Measurements from ENCODE around the gene HLA-A.

Gene HLA-A

GRCh38 chr6:29970711-29971110, 28.4 kb downstream of the HLA-A start:
- ChIA-PET CTCF (no interaction called here), POLR2A (no interaction called here)
- TF ChIP-seq CTBP1 (IDR thresholded peaks at IDR 0.05; ENCODE audit: borderline replicate concordance) (no peak), TARDBP (IDR thresholded peaks at IDR 0.05) (no peak), NFRKB (IDR thresholded peaks at IDR 0.05) (no peak), BHLHE40 (IDR thresholded peaks at IDR 0.05; ENCODE audit: borderline replicate concordance) (no peak), LEF1 (IDR thresholded peaks at IDR 0.05; ENCODE audit: borderline replicate concordance) (no peak), FOXK2 (IDR thresholded peaks at IDR 0.05) (no peak), SUZ12 (IDR thresholded peaks at IDR 0.05) (no peak), ZNF384 (IDR thresholded peaks at IDR 0.05) (no peak), FOXM1 (IDR thresholded peaks at IDR 0.05; ENCODE audit: borderline replicate concordance) (no peak)
- DNase-seq (ENCODE audit: extremely low spot score): no peak

DNA sequence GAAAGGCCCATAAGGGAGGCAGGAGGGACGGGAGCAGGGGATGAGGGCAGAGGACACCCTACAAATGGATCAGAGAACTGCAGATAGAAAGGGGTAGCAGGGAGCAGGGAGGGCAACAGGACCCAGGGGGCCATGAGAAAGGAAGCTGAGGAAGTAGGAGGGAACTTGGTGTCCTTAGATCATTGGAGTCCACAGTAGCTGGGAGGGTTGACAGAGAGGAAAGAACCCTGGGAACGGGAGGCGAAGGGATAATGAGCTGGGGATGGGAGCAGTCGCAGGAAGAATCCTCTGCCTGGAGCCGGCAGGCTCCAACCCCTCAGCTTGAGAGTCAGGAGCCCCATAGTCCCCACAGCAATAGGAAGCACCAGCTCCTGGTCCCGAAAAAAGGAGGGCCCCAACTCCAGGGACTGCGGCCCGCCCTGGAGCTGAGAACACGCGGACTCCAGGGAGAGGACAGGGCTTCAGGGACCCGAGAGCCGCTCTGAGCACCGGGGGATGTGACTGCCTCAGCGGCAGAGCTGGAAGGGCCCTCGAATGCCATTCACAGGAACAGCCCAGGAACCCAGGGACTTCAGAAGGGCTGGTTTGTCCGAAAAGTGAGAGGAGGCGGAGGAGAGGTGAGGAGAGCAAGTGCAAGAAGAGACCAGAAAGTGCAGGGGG, 32.7 kb downstream of the HLA-A start:
- ChIA-PET POLR2A (interaction anchor here (1.5 kb wide), 1 partner anchor 10 kb away, joined by 7 read pairs; no protein-coding TSS in a partner anchor), CTCF (no interaction called here)
- DNase-seq (ENCODE audit: extremely low spot score): no peak
- TF ChIP-seq PKNOX1 (IDR thresholded peaks at IDR 0.05): no peak
- no peak for TF ChIP-seq CTBP1 (IDR thresholded peaks at IDR 0.05; ENCODE audit: borderline replicate concordance)
- no peak for TF ChIP-seq L3MBTL2 (conservative IDR thresholded peaks at IDR 0.05)
- TF ChIP-seq ZNF384 (IDR thresholded peaks at IDR 0.05): no peak
- TF ChIP-seq LEF1 (IDR thresholded peaks at IDR 0.05; ENCODE audit: borderline replicate concordance): no peak
- TF ChIP-seq ELF4 (IDR thresholded peaks at IDR 0.05): no peak
- TF ChIP-seq TARDBP (IDR thresholded peaks at IDR 0.05): no peak
- no peak for TF ChIP-seq SUZ12 (IDR thresholded peaks at IDR 0.05)
- TF ChIP-seq ARNT (IDR thresholded peaks at IDR 0.05): no peak
- TF ChIP-seq NFRKB (IDR thresholded peaks at IDR 0.05): no peak
- TF ChIP-seq HDGF (IDR thresholded peaks at IDR 0.05; ENCODE audit: borderline replicate concordance): no peak
- TF ChIP-seq FOXM1 (IDR thresholded peaks at IDR 0.05; ENCODE audit: borderline replicate concordance): no peak
- TF ChIP-seq BHLHE40 (IDR thresholded peaks at IDR 0.05; ENCODE audit: borderline replicate concordance): no peak
- TF ChIP-seq FOXK2 (IDR thresholded peaks at IDR 0.05): no peak
- no peak for TF ChIP-seq SP1 (IDR thresholded peaks at IDR 0.05)
- no peak for TF ChIP-seq FOXA1 (IDR thresholded peaks at IDR 0.05)

DNA sequence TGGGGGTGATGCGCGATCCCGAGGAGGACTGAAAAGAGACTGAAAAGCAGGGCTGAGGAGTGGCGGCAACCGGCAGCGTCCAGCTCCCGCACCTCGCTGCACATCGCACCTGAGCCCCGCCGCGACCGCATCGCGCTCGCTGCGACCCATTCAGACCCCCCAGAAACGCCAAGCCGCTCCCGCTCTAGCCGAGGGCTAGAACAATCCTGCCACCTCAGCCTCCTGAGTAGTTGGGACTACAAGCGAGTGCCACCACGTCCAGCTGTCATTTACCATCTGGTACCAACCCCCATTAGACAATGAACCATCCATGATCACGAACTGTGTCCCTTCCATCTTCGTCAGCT, 33.2 kb downstream of the HLA-A start:
- POLR2A ChIA-PET: interaction anchor here (1.5 kb wide), 1 partner anchor 10 kb away, joined by 7 read pairs; no protein-coding TSS in a partner anchor
- no peak for TF ChIP-seq FOXA1 (IDR thresholded peaks at IDR 0.05)
- no peak for TF ChIP-seq ELF4 (IDR thresholded peaks at IDR 0.05)
- TF ChIP-seq NFRKB (IDR thresholded peaks at IDR 0.05): no peak
- TF ChIP-seq CTBP1 (IDR thresholded peaks at IDR 0.05; ENCODE audit: borderline replicate concordance): no peak
- TF ChIP-seq BHLHE40 (IDR thresholded peaks at IDR 0.05; ENCODE audit: borderline replicate concordance): no peak
- TF ChIP-seq FOXM1 (IDR thresholded peaks at IDR 0.05; ENCODE audit: borderline replicate concordance): no peak
- no peak for TF ChIP-seq L3MBTL2 (conservative IDR thresholded peaks at IDR 0.05)
- TF ChIP-seq FOXK2 (IDR thresholded peaks at IDR 0.05): no peak
- TF ChIP-seq PKNOX1 (IDR thresholded peaks at IDR 0.05): no peak
- TF ChIP-seq ZNF384 (IDR thresholded peaks at IDR 0.05): no peak
- no peak for TF ChIP-seq HDGF (IDR thresholded peaks at IDR 0.05; ENCODE audit: borderline replicate concordance)
- no peak for TF ChIP-seq SUZ12 (IDR thresholded peaks at IDR 0.05)
- no peak for TF ChIP-seq TARDBP (IDR thresholded peaks at IDR 0.05)
- CTCF ChIA-PET: interaction anchor here (0.9 kb wide), 1 partner anchor 8 kb away, joined by 3 read pairs; no protein-coding TSS in a partner anchor
- DNase-seq (ENCODE audit: extremely low spot score): no peak

- ChIA-PET POLR2A (interaction anchor here (1.5 kb wide), 1 partner anchor 11 kb away, joined by 7 read pairs; no protein-coding TSS in a partner anchor), CTCF (interaction anchor here (0.6 to 0.9 kb wide), 2 partner anchors 8 to 223 kb away, joined by 3 read pairs; no protein-coding TSS in a partner anchor)
- DNase-seq (ENCODE audit: extremely low spot score): no peak
- TF ChIP-seq NFRKB (IDR thresholded peaks at IDR 0.05) (no peak), HDGF (IDR thresholded peaks at IDR 0.05; ENCODE audit: borderline replicate concordance) (no peak), SUZ12 (IDR thresholded peaks at IDR 0.05) (no peak), FOXK2 (IDR thresholded peaks at IDR 0.05) (no peak), ARNT (IDR thresholded peaks at IDR 0.05) (no peak), LEF1 (IDR thresholded peaks at IDR 0.05; ENCODE audit: borderline replicate concordance) (no peak), FOXM1 (IDR thresholded peaks at IDR 0.05; ENCODE audit: borderline replicate concordance) (no peak), SP1 (IDR thresholded peaks at IDR 0.05) (no peak), CTBP1 (IDR thresholded peaks at IDR 0.05; ENCODE audit: borderline replicate concordance) (no peak), FOXA1 (IDR thresholded peaks at IDR 0.05) (no peak), PKNOX1 (IDR thresholded peaks at IDR 0.05) (no peak), L3MBTL2 (conservative IDR thresholded peaks at IDR 0.05) (no peak), ELF4 (IDR thresholded peaks at IDR 0.05) (no peak), BHLHE40 (IDR thresholded peaks at IDR 0.05; ENCODE audit: borderline replicate concordance) (no peak), TARDBP (IDR thresholded peaks at IDR 0.05) (no peak)
These were observed 33.9 kb downstream of the HLA-A start for GRCh38 chr6:29976253-29976587.

- CTCF ChIA-PET: interaction anchor here (0.6 to 0.9 kb wide), 4 partner anchors 9 to 223 kb away, joined by 3 read pairs; no protein-coding TSS in a partner anchor
- peak; percentile 62 for DNase-seq (ENCODE audit: extremely low spot score)
- POLR2A ChIA-PET: interaction anchor here (1.5 kb wide), 1 partner anchor 12 kb away, joined by 7 read pairs; no protein-coding TSS in a partner anchor
- TF ChIP-seq L3MBTL2 (conservative IDR thresholded peaks at IDR 0.05) (peak; percentile 68), ELF4 (IDR thresholded peaks at IDR 0.05) (no peak)
These were observed 34.5 kb downstream of the HLA-A start for GRCh38 chr6:29976588-29977424.
